HepG2 (cell line): ENCODE measurements around the gene ACADVL. TPM values are rescaled to one million over a fixed set of nuclear protein-coding genes. Genes with fewer than 3 reads are reported as not detected.

Source experiments
- PAX8 ChIP-seq: sonication (generic); formaldehyde crosslinking; IDR thresholded peaks from 2 replicates; pipeline ENCODE4 v1.8.0; 2022; ENCODE audit warnings: mild to moderate bottlenecking, missing genetic modification reagents, borderline replicate concordance
- ZNF44 ChIP-seq: sonication (generic); formaldehyde crosslinking; IDR thresholded peaks from 2 replicates; pipeline ENCODE4 v1.5.1; 2020; ENCODE audit warnings: mild to moderate bottlenecking, missing genetic modification reagents
- polyA plus RNA-seq, 8 experiments: library from polyadenylated mRNA; depleted of rRNA in 3 of 8; stranded (reverse) in 7 of 8; unstranded in 1 of 8; fragments of >200 nt; fragmentation: Illumina TruSeq in 4 of 8; extraction: Trizol in 4 of 8; gene quantifications; 2 replicates each; pipeline versions ENCODE4 v1.2.1 to v1.2.3, GENCODE V29; 2011 to 2016; ENCODE audit warnings: low read depth in 4 of 8, missing spikeins in 1 of 8, mixed read lengths in 1 of 8; ENCODE audit not compliant: insufficient read depth in 1 of 8
- total RNA-seq, 5 experiments: library from RNA; depleted of rRNA; stranded (reverse); fragments of >200 nt; fragmentation: Illumina TruSeq; extraction: Trizol; gene quantifications; 2 replicates each; pipeline ENCODE4 v1.2.3, GENCODE V29; 2016; ENCODE audit warnings: low read depth in 1 of 5
- TF ChIP-seq, protein P1 (sequence below): sonication (generic); formaldehyde crosslinking; IDR thresholded peaks from 2 replicates; pipeline ENCODE4 v1.4.0; 2020; ENCODE audit warnings: missing genetic modification reagents, mild to moderate bottlenecking, borderline replicate concordance
- TF ChIP-seq, protein P2 (sequence below): sonication (generic); formaldehyde crosslinking; IDR thresholded peaks from 2 replicates; pipeline ENCODE4 v1.5.0; 2020; ENCODE audit warnings: mild to moderate bottlenecking, missing genetic modification reagents, borderline replicate concordance
- TF ChIP-seq, protein P3 (sequence below): sonication (generic); formaldehyde crosslinking; IDR thresholded peaks from 2 replicates; pipeline ENCODE4 v1.4.0; 2020; ENCODE audit warnings: mild to moderate bottlenecking, missing genetic modification reagents, borderline replicate concordance
- TF ChIP-seq, protein P4 (sequence below): IDR thresholded peaks from 2 replicates; pipeline ENCODE4 v1.6.1; 2012; ENCODE audit warnings: inconsistent platforms
- TF ChIP-seq, protein P5 (sequence below): sonication (generic); formaldehyde crosslinking; IDR thresholded peaks from 2 replicates; pipeline ENCODE4 v1.4.0; 2020; ENCODE audit warnings: missing genetic modification reagents
- TF ChIP-seq, protein P6 (sequence below): fragments of 450-650 bp; IDR thresholded peaks from 2 replicates; pipeline ENCODE4 v1.6.1; 2017

Gene ACADVL
- total and polyA plus RNA-seq, 2 of the 13 experiments (the other 11 are each of a cell fraction or from before 2014, with no cell fraction given) = 219 to 412 TPM

DNA sequence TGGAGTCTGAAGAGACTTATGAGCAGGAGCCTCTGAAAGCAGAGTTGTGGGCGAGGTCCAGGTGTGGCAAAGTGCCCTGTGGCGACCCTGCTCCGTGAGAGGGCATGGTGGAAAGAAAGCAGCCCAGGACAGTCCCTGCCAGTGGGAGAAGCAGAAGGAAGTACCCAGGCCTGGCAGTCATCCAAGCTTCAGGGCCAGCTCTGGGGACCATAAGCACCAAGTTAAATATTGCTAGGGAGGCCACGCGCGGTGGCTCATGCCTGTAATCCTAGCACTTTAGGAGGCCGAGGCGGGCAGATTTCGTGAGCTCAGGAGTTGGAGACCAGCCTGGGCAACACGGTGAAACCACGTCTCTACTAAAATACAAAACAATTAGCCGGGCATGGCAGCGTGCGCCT is 35.6 kb upstream of the ACADVL start (continued):
- TF ChIP-seq, protein P1, sequence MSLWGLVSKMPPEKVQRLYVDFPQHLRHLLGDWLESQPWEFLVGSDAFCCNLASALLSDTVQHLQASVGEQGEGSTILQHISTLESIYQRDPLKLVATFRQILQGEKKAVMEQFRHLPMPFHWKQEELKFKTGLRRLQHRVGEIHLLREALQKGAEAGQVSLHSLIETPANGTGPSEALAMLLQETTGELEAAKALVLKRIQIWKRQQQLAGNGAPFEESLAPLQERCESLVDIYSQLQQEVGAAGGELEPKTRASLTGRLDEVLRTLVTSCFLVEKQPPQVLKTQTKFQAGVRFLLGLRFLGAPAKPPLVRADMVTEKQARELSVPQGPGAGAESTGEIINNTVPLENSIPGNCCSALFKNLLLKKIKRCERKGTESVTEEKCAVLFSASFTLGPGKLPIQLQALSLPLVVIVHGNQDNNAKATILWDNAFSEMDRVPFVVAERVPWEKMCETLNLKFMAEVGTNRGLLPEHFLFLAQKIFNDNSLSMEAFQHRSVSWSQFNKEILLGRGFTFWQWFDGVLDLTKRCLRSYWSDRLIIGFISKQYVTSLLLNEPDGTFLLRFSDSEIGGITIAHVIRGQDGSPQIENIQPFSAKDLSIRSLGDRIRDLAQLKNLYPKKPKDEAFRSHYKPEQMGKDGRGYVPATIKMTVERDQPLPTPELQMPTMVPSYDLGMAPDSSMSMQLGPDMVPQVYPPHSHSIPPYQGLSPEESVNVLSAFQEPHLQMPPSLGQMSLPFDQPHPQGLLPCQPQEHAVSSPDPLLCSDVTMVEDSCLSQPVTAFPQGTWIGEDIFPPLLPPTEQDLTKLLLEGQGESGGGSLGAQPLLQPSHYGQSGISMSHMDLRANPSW (CRISPR knock-in tag) = no peak
- TF ChIP-seq ZNF44 (no peak), PAX8 (CRISPR knock-in tag) (no peak)
- TF ChIP-seq, protein P2, sequence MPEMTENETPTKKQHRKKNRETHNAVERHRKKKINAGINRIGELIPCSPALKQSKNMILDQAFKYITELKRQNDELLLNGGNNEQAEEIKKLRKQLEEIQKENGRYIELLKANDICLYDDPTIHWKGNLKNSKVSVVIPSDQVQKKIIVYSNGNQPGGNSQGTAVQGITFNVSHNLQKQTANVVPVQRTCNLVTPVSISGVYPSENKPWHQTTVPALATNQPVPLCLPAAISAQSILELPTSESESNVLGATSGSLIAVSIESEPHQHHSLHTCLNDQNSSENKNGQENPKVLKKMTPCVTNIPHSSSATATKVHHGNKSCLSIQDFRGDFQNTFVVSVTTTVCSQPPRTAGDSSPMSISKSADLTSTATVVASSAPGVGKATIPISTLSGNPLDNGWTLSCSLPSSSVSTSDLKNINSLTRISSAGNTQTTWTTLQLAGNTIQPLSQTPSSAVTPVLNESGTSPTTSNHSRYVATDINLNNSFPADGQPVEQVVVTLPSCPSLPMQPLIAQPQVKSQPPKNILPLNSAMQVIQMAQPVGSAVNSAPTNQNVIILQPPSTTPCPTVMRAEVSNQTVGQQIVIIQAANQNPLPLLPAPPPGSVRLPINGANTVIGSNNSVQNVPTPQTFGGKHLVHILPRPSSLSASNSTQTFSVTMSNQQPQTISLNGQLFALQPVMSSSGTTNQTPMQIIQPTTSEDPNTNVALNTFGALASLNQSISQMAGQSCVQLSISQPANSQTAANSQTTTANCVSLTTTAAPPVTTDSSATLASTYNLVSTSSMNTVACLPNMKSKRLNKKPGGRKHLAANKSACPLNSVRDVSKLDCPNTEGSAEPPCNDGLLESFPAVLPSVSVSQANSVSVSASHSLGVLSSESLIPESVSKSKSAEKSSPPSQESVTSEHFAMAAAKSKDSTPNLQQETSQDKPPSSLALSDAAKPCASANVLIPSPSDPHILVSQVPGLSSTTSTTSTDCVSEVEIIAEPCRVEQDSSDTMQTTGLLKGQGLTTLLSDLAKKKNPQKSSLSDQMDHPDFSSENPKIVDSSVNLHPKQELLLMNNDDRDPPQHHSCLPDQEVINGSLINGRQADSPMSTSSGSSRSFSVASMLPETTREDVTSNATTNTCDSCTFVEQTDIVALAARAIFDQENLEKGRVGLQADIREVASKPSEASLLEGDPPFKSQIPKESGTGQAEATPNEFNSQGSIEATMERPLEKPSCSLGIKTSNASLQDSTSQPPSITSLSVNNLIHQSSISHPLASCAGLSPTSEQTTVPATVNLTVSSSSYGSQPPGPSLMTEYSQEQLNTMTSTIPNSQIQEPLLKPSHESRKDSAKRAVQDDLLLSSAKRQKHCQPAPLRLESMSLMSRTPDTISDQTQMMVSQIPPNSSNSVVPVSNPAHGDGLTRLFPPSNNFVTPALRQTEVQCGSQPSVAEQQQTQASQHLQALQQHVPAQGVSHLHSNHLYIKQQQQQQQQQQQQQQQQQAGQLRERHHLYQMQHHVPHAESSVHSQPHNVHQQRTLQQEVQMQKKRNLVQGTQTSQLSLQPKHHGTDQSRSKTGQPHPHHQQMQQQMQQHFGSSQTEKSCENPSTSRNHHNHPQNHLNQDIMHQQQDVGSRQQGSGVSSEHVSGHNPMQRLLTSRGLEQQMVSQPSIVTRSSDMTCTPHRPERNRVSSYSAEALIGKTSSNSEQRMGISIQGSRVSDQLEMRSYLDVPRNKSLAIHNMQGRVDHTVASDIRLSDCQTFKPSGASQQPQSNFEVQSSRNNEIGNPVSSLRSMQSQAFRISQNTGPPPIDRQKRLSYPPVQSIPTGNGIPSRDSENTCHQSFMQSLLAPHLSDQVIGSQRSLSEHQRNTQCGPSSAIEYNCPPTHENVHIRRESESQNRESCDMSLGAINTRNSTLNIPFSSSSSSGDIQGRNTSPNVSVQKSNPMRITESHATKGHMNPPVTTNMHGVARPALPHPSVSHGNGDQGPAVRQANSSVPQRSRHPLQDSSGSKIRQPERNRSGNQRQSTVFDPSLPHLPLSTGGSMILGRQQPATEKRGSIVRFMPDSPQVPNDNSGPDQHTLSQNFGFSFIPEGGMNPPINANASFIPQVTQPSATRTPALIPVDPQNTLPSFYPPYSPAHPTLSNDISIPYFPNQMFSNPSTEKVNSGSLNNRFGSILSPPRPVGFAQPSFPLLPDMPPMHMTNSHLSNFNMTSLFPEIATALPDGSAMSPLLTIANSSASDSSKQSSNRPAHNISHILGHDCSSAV (CRISPR knock-in tag) = no peak
- TF ChIP-seq, protein P3, sequence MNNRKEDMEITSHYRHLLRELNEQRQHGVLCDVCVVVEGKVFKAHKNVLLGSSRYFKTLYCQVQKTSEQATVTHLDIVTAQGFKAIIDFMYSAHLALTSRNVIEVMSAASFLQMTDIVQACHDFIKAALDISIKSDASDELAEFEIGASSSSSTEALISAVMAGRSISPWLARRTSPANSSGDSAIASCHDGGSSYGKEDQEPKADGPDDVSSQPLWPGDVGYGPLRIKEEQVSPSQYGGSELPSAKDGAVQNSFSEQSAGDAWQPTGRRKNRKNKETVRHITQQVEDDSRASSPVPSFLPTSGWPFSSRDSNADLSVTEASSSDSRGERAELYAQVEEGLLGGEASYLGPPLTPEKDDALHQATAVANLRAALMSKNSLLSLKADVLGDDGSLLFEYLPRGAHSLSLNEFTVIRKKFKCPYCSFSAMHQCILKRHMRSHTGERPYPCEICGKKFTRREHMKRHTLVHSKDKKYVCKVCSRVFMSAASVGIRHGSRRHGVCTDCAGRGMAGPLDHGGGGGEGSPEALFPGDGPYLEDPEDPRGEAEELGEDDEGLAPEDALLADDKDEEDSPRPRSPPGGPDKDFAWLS (CRISPR knock-in tag) = no peak
- TF ChIP-seq, protein P4, sequence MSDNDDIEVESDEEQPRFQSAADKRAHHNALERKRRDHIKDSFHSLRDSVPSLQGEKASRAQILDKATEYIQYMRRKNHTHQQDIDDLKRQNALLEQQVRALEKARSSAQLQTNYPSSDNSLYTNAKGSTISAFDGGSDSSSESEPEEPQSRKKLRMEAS = peak; percentile 74
- TF ChIP-seq, protein P5, sequence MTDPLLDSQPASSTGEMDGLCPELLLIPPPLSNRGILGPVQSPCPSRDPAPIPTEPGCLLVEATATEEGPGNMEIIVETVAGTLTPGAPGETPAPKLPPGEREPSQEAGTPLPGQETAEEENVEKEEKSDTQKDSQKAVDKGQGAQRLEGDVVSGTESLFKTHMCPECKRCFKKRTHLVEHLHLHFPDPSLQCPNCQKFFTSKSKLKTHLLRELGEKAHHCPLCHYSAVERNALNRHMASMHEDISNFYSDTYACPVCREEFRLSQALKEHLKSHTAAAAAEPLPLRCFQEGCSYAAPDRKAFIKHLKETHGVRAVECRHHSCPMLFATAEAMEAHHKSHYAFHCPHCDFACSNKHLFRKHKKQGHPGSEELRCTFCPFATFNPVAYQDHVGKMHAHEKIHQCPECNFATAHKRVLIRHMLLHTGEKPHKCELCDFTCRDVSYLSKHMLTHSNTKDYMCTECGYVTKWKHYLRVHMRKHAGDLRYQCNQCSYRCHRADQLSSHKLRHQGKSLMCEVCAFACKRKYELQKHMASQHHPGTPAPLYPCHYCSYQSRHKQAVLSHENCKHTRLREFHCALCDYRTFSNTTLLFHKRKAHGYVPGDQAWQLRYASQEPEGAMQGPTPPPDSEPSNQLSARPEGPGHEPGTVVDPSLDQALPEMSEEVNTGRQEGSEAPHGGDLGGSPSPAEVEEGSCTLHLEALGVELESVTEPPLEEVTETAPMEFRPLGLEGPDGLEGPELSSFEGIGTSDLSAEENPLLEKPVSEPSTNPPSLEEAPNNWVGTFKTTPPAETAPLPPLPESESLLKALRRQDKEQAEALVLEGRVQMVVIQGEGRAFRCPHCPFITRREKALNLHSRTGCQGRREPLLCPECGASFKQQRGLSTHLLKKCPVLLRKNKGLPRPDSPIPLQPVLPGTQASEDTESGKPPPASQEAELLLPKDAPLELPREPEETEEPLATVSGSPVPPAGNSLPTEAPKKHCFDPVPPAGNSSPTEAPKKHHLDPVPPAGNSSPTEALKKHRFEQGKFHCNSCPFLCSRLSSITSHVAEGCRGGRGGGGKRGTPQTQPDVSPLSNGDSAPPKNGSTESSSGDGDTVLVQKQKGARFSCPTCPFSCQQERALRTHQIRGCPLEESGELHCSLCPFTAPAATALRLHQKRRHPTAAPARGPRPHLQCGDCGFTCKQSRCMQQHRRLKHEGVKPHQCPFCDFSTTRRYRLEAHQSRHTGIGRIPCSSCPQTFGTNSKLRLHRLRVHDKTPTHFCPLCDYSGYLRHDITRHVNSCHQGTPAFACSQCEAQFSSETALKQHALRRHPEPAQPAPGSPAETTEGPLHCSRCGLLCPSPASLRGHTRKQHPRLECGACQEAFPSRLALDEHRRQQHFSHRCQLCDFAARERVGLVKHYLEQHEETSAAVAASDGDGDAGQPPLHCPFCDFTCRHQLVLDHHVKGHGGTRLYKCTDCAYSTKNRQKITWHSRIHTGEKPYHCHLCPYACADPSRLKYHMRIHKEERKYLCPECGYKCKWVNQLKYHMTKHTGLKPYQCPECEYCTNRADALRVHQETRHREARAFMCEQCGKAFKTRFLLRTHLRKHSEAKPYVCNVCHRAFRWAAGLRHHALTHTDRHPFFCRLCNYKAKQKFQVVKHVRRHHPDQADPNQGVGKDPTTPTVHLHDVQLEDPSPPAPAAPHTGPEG = no peak
- TF ChIP-seq, protein P6, sequence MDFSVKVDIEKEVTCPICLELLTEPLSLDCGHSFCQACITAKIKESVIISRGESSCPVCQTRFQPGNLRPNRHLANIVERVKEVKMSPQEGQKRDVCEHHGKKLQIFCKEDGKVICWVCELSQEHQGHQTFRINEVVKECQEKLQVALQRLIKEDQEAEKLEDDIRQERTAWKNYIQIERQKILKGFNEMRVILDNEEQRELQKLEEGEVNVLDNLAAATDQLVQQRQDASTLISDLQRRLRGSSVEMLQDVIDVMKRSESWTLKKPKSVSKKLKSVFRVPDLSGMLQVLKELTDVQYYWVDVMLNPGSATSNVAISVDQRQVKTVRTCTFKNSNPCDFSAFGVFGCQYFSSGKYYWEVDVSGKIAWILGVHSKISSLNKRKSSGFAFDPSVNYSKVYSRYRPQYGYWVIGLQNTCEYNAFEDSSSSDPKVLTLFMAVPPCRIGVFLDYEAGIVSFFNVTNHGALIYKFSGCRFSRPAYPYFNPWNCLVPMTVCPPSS = no peak
